Frontal cortex (tissue), 4 donors: ENCODE data around the gene SHC4. TPM values are rescaled to one million over a fixed set of nuclear protein-coding genes. Genes with fewer than 3 reads are reported as not detected.
A peak's percentile ranks its signal among the peaks of the same experiment; 100 is the strongest.

Experiments used
- DNase-seq, 2 donors: peaks; one replicate each; pipeline ENCODE4 v3.0.0; 2012; ENCODE audit warnings: low spot score in 2 of 2
- FAIRE-seq: peaks from 2 replicates; lab custom pipeline; 2012; peaks lifted over from hg19 to GRCh38; lab: Jason Lieb, UNC
- total RNA-seq: library from RNA; depleted of rRNA; stranded (reverse); fragments of >200 nt; gene quantifications from one replicate; pipeline ENCODE4 v1.2.3, GENCODE V29; 2014
- donor health status: control.
- donor health status: control.
- donor health status: control.

SHC4 gene
- total RNA-seq, 1 donor from 2014 or later, result 5.7 TPM

DNA sequence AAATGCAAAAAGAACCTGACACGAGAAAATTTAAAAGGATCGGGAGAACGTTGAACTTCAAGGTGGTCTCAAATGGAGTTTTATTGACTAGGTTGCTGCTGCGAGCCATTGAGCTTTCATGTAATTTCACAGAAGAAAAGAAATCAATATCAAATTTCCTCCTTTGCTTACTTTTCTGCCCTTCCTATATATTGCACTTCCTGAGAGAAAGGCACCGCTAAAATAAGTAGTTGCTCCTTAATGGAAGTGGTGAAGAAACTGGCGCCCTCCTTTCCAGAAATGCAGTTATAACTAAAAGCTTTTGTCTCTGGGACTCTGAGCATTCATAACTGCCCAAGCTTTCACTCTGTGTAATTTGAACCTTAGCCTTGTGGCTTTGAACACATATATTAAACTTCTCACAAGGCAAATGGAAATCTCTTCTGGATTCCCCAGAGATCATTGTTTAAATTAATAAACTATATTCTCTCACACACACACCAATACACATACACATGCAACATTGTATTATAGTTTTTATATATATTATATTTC, 72.4 kb downstream of the SHC4 start:
- FAIRE-seq (no peak), DNase-seq (no peak)

DNA sequence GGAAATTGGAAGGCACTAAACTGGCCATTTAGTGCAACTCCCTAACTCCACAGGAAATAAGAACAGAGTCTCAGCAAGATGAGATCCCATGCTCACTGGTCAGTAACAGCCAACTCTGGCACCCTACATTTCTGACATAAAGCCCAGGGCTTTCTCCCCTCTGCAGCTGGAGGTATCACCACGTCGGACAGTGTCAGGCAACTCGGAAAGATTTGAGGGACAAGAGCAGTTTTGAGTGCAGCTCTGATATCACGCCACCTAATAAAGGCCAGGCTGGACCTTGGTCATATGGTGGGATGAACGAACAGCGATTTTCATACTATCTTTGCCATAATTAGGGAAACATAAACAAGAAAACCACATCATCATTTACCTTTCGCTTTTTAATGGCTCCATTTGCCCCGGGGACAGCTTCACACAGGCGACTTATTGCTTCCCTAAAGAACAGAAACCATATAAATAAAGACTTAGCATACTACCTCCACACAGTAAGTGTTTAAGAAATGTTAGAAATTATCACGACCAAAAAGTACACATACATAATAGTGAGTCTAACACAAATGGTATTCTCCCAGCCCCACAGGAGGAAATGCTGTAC, 73.2 kb downstream of the SHC4 start:
- FAIRE-seq, result no peak
- DNase-seq, result no peak

DNA sequence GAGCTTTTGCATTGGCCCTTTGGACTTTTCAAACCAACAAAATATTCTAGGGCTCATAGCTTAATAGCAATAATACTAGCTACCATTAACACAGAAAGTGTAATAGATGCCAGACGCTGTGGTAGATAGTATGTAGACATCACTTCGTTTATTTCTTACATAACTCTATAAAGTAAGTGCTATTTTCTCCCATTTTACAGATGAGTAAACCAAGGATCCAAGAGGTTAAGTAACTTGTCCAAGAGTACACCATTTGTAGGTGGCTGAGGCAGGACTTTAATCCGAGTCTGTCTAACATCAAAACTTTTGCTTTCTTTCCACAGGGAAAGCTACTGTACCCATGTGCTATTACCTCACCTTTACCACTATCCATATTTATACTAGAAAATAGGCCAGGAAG, 73.8 kb downstream of the SHC4 start:
- no peak for DNase-seq
- FAIRE-seq, result no peak

DNA sequence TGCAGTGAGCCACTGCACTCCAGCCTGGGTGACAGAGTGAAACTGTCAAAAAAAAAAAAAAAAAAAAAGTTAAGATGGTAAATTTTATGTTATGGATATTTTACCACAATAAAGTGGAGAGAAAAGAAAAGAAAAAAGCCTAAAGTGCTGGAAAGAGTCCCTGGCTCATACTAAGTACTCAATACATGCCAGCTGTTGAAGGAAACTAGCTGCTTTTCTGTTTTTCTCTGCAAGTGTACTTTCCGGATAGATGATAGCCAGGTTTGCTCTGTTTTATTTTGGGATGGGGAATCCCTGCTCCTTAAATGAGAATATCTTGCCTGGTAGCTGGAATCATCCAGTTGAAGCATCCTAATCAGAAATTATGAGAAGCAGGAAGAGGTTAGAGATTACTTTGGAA, 74.9 kb downstream of the SHC4 start:
- FAIRE-seq (no peak), DNase-seq (no peak)

DNA sequence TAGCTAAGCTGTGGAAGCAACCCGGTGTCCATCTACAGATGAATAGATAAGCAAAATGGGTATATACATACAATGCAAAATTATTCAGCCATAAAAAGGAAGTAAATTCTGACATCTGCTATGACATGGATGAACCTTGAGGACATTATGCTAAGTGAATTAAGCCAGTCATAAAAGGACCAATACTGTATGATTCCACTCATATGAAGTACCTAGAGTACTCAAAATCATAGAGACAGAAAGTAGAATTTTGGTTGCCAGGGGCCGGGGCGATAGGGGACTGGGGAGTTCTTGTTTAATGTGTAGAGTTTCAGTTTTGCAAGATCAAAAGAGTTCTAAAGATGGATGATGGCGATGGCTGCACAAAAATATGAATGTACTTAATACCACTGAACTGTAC, 75.5 kb downstream of the SHC4 start:
- FAIRE-seq, result no peak
- DNase-seq, result no peak

DNA sequence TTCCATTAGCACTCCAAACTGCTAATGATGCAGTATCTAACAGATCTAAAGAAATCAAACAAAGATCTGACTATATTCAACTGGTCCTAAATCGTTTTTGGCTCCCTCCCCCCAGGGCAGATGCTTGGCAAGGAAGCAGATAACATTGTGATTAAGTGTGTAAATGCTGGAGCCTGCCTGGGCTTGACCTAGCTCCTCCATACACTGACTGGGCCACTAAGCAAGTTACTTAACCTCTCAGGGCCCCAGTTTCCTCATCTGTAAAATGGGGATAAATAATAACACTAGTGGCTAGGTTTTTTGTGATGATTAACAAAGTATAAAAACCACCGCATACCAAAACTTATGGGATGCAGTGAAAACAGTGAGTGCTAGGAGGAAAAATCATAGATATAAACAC, 76.6 kb downstream of the SHC4 start:
- DNase-seq (no peak), FAIRE-seq (no peak)

DNA sequence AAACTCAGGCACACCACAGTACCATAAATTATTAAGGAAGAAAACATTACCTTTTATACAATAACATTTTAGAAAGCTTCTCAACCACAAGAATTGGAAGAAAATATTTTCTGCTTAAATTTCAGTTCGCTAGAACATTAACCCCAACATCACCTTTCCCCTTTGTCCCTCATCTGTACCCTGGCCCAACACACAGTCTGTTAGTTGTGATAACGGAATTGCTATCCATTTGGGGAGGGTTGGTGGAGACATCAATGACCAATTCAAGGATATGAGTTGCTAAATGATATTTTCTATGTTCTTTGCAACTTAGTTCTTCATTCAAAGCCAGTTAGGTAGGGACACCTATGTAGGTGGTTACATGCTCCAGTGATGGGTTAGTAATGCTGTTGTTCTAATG, 80.0 kb downstream of the SHC4 start:
- FAIRE-seq (no peak), DNase-seq (no peak)

DNA sequence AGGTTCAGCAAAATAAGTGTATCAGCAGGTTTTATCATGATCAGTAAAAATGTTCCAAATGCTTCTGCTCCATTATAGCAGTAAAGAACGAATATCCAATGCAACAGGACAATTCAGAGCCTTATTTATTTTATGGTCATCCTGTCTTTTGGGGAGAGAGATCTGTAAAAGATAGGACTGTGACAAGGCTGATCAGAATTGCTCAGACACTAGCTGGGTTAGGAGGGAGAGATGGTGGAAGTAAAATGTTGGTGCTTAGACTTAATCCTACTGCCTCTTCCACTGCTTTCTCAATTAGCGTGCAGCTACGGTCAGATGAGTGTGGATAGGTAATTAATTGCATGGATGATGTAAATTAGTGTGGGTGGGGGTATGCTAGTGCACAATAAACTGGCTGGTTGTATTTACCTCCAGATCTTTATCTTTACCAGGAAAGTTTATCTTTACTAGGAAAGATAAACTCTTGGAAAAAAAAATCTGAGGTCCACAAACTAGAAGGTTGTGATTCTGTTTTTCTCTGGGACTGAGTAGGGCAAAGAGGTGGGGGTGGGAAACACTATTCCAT, 83.6 kb downstream of the SHC4 start:
- DNase-seq (no peak), FAIRE-seq (no peak)

DNA sequence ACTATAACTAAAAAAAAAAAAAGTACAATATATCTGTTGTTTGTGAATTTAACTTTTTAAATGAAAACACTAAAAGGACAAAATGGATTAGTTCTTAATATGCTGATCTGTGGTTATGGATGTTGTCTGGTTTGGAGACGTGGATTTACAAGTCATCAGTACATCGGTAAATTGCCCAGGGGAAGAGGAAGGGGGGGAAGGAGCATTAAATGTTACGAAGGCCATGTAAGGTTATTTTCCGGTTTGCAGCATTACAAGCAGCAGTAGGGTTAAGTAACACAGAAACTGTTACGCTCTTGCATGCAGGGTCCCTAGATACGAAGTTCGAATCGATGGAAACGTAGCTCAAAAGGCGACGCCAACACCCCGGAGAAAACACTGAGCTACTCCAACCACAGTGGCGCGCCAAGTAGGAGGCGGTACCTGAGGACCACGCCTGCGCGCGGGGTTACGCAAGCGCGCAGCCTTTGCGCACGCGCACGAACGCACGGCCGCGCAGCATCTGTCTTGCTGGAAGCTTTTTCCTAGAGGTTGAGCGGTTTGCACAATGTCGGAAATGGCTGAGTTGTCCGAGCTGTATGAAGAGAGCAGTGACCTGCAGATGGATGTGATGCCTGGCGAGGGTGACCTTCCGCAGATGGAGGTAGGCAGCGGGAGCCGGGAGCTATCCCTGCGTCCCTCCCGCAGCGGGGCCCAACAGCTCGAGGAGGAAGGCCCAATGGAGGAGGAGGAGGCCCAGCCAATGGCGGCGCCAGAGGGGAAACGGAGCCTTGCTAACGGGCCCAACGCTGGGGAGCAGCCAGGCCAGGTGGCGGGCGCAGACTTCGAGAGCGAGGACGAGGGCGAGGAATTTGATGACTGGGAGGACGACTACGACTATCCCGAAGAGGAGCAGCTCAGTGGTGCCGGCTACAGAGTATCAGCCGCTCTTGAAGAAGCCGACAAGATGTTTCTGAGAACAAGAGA, 85.8 kb downstream of the SHC4 start, which contains the start of gene EID1:
Gene EID1 (plus strand): TSS at position 505 of the 966 bp plus-strand sequence. CDS start 43 bp downstream, at position 548.
- DNase-seq (peak; percentile 69 to 77), FAIRE-seq (no peak)

DNA sequence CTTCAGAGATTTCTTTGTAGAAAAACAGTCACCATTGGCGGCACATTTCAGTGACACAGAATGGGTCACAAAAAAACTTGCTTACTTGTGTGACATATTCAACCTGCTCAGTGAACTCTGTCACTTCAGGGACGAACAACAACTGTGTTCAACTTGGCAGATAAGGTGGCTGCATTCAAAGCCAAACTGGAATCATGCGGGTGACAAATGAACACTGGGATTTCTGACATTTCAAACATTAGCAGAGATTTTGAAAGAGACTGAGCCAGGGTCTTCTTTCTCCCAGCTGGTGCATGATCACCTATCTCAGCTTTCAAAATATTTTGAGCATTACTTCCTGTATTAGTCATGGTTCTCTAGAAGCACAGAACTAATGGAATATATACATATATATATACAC, 87.7 kb downstream of the SHC4 start:
- DNase-seq (no peak), FAIRE-seq (no peak)

DNA sequence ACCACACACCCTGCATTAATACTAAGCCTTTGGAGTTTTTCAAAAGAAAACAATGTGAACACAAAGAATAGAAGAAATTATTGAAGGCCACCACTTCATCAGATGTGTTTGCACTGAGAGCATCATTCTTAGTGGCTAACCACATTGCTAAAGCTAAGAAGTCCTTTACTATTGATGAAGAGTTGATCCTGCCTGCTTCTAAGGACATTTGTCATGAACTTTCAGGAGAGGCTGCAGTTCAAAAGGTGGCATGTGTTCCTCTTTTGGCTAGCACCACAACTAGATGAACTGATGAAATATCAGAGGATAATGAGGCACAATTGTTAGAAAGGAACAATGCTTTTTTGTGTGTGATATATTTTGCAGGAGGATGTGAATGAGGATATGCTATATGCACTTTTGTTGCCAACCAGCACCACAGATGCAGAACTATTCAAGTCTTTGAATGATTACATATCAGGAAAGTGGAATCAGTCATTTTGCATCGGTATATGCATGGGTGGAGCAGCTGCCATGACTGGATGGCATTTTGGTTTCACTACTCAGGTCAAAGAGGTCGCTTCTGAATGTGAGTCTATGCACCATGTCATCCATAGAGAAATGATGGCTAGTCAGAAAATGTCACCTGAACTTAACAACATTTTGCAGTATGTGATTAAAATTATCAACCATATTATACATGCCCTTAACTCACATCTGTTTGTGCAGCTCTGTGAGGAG, 88.3 kb downstream of the SHC4 start:
- FAIRE-seq, result no peak
- no peak for DNase-seq

DNA sequence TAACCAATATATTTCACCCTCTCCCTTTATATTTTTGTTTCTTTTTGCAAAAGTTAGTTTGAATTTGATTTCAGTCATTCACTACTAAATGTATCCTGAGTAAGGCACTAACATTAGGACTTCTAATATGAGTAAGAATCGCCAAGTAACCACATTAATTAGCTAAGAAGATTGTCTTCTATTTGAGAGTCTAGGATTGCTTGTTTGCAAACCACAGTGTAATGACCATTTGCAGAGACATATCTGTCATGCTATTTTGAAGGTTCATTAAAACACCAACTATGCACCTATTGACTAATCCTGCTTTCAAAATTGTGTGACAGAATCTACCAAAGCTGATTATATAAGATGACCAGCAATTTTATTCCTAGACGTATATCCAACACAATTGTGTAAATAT, 91.1 kb downstream of the SHC4 start:
- FAIRE-seq (no peak), DNase-seq (no peak)

DNA sequence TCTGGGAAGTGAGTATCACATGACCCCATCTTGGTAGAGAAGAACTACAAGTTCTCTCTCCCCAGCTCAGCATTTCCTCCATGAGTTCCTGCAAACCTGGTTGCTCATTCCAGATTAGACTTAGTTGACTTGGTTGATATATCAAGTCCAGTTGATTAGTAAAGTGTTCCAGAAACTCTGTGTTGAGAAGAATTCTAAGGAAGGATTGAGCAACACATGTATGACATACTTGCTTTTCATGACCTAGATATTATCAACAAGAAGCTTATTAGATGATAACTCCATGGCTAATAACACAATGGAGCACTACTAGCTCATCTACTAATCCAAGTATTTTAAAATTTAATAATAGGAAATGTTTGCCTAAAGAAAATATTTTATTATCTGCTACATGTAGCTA, 92.2 kb downstream of the SHC4 start:
- FAIRE-seq (no peak), DNase-seq (no peak)

DNA sequence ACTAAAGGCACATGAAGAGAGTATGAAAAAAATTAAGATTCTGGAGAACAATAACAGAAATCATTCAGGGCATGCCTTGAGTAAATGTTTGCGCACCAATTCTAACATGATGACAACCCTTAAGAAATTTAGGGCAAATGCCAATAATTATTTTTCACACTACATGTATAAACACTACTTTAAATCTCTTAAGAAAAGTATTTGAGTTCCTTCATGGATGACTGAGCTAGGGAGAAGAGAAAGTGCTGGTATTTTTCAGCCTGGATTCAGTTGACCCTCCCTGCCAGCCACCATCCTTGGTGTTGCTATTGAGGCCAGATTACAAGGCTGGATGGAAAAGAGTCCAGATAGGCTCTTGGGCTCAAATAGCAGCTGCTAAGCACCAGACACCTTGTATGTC, 93.8 kb downstream of the SHC4 start:
- DNase-seq (no peak), FAIRE-seq (no peak)

DNA sequence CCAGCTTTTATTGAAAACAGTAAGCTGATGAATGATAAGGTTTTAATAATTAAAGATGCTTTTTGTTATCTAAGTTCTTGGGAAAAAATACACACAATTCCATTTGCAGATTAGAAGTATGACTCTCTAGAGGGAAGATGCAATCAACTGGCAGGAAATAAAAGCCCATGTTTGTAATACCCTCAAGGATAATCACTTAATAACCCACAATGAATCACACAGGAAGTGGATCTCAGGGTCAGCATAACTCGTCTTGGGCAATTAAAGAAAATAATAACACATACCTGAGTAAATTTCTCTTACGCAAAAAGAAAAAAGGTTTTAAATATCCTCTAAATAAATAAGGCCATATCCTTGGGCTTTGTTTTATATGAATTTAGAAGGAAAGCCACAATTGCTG, 95.2 kb downstream of the SHC4 start:
- no peak for DNase-seq
- FAIRE-seq, result no peak

DNA sequence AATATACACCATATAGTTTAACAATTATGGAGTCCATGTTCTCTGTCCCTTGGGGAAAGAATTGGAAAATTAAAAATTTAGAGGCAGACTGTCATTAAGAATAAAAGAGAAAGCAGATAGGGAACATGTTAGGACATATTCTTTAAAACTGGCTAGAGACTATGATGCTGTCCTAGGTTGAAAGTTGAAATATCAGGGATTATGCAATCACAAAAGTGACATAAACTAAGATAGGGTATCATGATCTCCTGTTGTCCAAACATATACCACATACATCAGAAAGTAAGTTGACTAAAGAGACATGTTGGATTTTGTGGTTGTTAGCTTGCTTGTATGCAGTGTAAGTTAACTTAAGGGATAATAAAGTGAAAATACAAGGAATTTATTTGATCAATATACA, 95.7 kb downstream of the SHC4 start:
- FAIRE-seq, result no peak

DNA sequence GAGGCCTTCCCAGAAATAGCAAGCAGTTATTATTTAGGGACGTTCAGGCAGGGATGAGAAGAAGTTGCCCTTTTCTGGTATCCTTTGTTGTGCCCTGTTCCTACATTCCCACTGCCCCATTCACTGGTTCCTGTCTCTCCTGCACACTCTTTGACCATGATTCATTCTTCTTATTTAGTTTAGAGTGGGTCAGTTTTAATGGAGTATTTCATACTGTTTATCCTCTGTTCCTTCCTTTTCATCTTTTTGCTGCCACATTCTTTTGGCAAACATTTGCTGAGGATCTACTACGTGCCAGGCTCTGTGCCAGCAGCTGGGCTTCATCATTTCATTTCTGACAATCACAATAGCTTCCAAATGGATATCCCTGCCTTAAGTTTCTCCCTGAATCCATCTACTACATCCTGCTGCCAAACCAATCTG, 97.6 kb downstream of the SHC4 start:
- no peak for FAIRE-seq
- DNase-seq, result no peak

More for the DNA sequence above, 95.7 kb downstream of the SHC4 start:
- DNase-seq, result no peak

DNA sequence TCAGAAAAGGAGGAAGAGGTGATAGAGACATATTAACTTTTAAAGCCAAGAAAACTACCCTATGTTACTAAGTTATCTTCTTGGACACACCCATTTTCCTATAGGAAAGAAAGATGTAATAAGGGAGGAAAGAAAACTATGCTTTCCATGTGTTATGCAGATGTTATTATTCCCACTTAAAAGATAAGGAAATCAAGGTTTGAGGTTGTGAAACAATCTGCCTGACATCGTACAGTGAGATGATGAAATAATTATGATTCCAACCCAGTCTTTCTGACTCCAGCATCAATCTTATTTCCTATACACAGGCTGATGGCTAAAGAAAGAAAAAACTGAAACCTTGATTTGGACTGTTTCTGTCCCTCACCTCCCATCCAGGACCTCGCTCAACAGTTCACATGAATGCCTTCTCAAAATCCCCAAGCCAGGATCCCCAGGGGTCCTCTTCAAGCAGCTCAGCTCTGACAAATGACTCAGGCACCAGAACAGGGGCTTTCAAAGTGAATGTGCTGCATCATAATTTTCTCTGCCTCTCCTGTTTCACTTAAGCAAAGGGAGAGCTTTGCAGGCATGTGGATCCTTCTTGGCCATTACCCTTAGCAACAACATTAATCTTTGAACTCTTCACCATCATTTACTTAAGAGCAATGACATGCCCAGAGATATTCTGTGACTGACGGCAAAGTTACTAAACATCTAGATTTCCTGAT, 98.2 kb downstream of the SHC4 start:
- FAIRE-seq (no peak), DNase-seq (no peak)

DNA sequence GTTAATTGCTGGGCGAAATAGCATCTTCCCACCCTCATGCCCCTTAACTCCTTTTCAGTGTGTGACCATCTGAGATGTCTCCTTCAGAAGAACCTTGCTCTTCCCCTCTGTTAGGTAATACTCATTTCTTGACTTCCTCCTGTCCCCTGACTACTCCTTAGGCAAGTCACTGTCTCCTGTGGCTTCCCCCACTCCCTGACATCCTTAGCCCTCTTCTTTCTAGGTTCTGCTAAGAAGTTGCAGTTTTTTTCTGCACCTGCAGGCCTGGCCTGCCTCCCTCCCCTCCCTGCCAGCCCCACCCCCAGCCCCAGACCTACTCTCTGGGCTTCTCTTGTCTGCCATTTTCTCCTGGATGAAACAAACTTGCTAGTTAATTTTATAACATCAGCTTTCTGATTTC, 101.0 kb downstream of the SHC4 start:
- DNase-seq (no peak), FAIRE-seq (no peak)
